GM12874 (cell line): ENCODE data around the gene TMOD1.

Experiments
- CTCF ChIP-seq: IDR thresholded peaks from 2 replicates; pipeline ENCODE4 v1.5.1; 2011; ENCODE audit warnings: low read depth, mild to moderate bottlenecking, control low read depth, low read length, moderate library complexity; ENCODE audit not compliant: insufficient read depth

The TMOD1 gene

GRCh38 chr9:97632248-97632984, 130.9 kb downstream of the TMOD1 start:
- TF ChIP-seq CTCF: no peak

GRCh38 chr9:97632985-97633858, 131.8 kb downstream of the TMOD1 start, which contains the start of the genes NCBP1 and TSTD2:
TSS of gene NCBP1 (plus strand) at chr9:97633821. CDS start at chr9:97633882, 61 bp downstream.
TSS of gene TSTD2 (minus strand) at chr9:97633368. CDS start at chr9:97627562, 5,806 bp downstream.
- no peak for TF ChIP-seq CTCF

- TF ChIP-seq CTCF: no peak
Observed at GRCh38 chr9:97633859-97634490, 132.5 kb downstream of the TMOD1 start.

- TF ChIP-seq CTCF: no peak
Observed at GRCh38 chr9:97635026-97635425, 133.6 kb downstream of the TMOD1 start.

GRCh38 chr9:97636903-97637302, 135.4 kb downstream of the TMOD1 start:
- TF ChIP-seq CTCF: no peak

- TF ChIP-seq CTCF: peak; percentile 28; the same call in 1 of the 2 replicates
Observed at GRCh38 chr9:97638666-97639065, 137.2 kb downstream of the TMOD1 start.

GRCh38 chr9:97640325-97640724, 138.9 kb downstream of the TMOD1 start:
- no peak for TF ChIP-seq CTCF
